ENCODE results near the gene LGALS9B. TPM values are rescaled to one million over a fixed set of nuclear protein-coding genes. Genes with fewer than 3 reads are reported as not detected.
"Not testable (repeated sequence)": the region's sequence is repeated elsewhere in the genome, so short reads cannot be mapped to it uniquely, and the experiment has no call there.

The LGALS9B gene
- total and polyA plus RNA-seq, 7 donors = not detected

GRCh38 chr17:20415479-20415878 is 51.9 kb downstream of the LGALS9B start:
- H3K4me3 ChIP-seq; H3K36me3 ChIP-seq (ENCODE audit: insufficient read depth in 1 of 2, low read depth in 1 of 2); DNase-seq; intact Hi-C loops (cut with DNase I); H3K4me1 ChIP-seq; H3K27me3 ChIP-seq (ENCODE audit: insufficient read depth in 3 of 3, low read length in 2 of 3); H3K9me3 ChIP-seq; ATAC-seq; H3K27ac ChIP-seq: not testable (repeated sequence)
- no CpG with 5 or more reads among the region's 5 CpGs for WGBS, 3 donors

GRCh38 chr17:20401306-20402022 is 65.9 kb downstream of the LGALS9B start:
- intact Hi-C loops (cut with DNase I); H3K4me3 ChIP-seq; H3K9me3 ChIP-seq; H3K4me1 ChIP-seq; H3K27me3 ChIP-seq (ENCODE audit: insufficient read depth in 3 of 3, low read length in 2 of 3); DNase-seq; H3K36me3 ChIP-seq (ENCODE audit: insufficient read depth in 1 of 2, low read depth in 1 of 2); H3K27ac ChIP-seq: not testable (repeated sequence)
- peak in 3 of 4 donors; percentile 69 to 95 (median 90) for ATAC-seq
- 61 to 95% (median 71%) methylated on average over 1 to 3 of the region's 5 CpGs for WGBS, 3 donors

- H3K4me3 ChIP-seq; H3K27me3 ChIP-seq (ENCODE audit: insufficient read depth in 3 of 3, low read length in 2 of 3); H3K27ac ChIP-seq; ATAC-seq; DNase-seq; H3K36me3 ChIP-seq (ENCODE audit: insufficient read depth in 1 of 2, low read depth in 1 of 2); H3K4me1 ChIP-seq; intact Hi-C loops (cut with DNase I); H3K9me3 ChIP-seq: not testable (repeated sequence)
- whole genome bisulfite sequencing, 3 donors = 84 to 87% (median 87%) methylated on average over 5 of the region's 8 CpGs
These were observed 66.6 kb downstream of the LGALS9B start for GRCh38 chr17:20400559-20401305.

Other genes with a start within 250 kb of the LGALS9B start
- not detected for gene CDRT15L2, start 112.2 kb upstream of the LGALS9B start, total RNA-seq
- not detected for gene CDRT15L2, start 112.2 kb upstream of the LGALS9B start, polyA plus RNA-seq